ENCODE results near the gene ZNF655. TPM values are rescaled to one million over a fixed set of nuclear protein-coding genes. Genes with fewer than 3 reads are reported as not detected.
"Not testable (repeated sequence)": the region's sequence is repeated elsewhere in the genome, so short reads cannot be mapped to it uniquely, and the experiment has no call there.

The ZNF655 gene
- total and polyA plus RNA-seq, 2 experiments from 2014 or later = 39.4 to 76.3 TPM

DNA sequence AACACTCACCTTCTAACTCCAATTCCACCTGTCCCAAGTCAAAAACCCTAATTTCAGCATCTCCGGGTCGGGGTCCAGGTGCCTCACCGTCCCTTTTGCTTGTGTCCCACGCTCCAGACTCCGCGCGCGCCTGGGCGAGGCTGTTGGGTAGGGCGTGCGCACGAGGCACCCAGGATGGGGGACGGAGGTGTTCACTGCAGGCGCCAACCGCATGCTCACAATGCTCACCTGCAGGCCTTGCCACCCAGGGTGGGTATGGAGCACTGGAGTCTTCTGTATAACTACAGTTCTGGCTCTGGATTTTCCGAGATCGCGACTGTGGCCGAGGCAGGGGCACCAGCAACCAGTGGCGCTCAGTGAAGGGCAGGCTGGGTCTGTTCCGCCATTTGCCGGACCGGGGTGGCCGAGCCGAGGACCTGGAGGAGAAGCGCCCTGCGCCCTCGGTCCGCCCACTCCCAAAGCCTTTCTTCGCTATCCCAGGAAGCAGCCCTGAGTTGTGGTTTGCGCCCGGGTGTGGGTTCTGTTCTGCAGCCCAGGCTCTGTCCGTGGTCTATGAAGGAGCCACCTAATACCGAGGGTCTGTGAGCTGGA lies 15.3 kb upstream of the ZNF655 start:
- Histone ChIP-seq H3K36me3 (replicated peaks; ENCODE audit: insufficient read depth, low read depth) (peaks cover 5% of the 10 kb centered on the region), H3K4me2 (no peak overlapping the region), H3K79me2 (no peaks in the 10 kb centered on the region), H4K20me1 (ENCODE audit: insufficient read depth, poor library complexity, severe bottlenecking) (no peaks in the 10 kb centered on the region), H3K27ac (no peak overlapping the region), H3K27me3 (no peaks in the 10 kb centered on the region), H3K4me3 (no peak overlapping the region), H3K9me2 (replicated peaks; ENCODE audit: insufficient read depth) (no peaks in the 10 kb centered on the region), H3K4me1 (ENCODE audit: insufficient read depth) (no peaks in the 10 kb centered on the region), H3K9me3 (ENCODE audit: low read depth) (peaks cover 6% of the 10 kb centered on the region), H2AFZ (no peak overlapping the region)
- TF ChIP-seq, protein P1, sequence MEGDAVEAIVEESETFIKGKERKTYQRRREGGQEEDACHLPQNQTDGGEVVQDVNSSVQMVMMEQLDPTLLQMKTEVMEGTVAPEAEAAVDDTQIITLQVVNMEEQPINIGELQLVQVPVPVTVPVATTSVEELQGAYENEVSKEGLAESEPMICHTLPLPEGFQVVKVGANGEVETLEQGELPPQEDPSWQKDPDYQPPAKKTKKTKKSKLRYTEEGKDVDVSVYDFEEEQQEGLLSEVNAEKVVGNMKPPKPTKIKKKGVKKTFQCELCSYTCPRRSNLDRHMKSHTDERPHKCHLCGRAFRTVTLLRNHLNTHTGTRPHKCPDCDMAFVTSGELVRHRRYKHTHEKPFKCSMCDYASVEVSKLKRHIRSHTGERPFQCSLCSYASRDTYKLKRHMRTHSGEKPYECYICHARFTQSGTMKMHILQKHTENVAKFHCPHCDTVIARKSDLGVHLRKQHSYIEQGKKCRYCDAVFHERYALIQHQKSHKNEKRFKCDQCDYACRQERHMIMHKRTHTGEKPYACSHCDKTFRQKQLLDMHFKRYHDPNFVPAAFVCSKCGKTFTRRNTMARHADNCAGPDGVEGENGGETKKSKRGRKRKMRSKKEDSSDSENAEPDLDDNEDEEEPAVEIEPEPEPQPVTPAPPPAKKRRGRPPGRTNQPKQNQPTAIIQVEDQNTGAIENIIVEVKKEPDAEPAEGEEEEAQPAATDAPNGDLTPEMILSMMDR (IDR thresholded peaks at IDR 0.05; ENCODE audit: poor library complexity) = no peak
- TF ChIP-seq EZH2phosphoT487 (IDR thresholded peaks at IDR 0.05; ENCODE audit: low read depth, severe bottlenecking, unreplicated experiment) = no peak
- no peak for TF ChIP-seq EZH2 (IDR thresholded peaks at IDR 0.05; ENCODE audit: borderline replicate concordance)
- WGBS (ENCODE audit: low lambda C conversion rate, missing lambda C conversion rate) = 98% methylated on average over 34 of the region's 34 CpGs
- no peak for DNase-seq (ENCODE audit: low spot score)

DNA sequence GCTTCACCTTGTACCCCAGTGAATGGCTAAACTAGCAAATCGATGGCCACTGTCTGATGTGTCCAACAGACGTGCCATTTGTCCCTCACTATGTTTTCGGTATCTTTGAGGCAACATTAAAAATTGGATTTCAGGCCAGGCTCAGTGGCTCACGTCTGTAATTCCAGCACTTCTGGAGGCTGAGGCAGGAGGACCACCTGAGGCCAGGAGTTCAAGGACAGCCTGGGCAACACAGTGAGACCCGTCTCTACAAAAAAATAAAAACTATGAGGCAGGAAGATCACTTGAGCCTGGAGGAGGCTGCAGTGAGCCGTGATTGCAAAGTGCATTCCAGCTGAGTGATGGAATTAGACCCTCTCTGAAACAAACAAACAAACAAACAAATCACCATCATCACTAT lies 14.5 kb upstream of the ZNF655 start:
- Histone ChIP-seq H4K20me1 (ENCODE audit: insufficient read depth, poor library complexity, severe bottlenecking) (no peaks in the 10 kb centered on the region), H3K36me3 (replicated peaks; ENCODE audit: insufficient read depth, low read depth) (peaks cover 6% of the 10 kb centered on the region), H2AFZ (no peak overlapping the region), H3K27me3 (no peaks in the 10 kb centered on the region), H3K4me2 (no peak overlapping the region), H3K4me3 (no peak overlapping the region), H3K4me1 (ENCODE audit: insufficient read depth) (no peaks in the 10 kb centered on the region), H3K79me2 (no peaks in the 10 kb centered on the region), H3K9me2 (replicated peaks; ENCODE audit: insufficient read depth) (no peaks in the 10 kb centered on the region), H3K27ac (no peak overlapping the region), H3K9me3 (ENCODE audit: low read depth) (peaks cover 6% of the 10 kb centered on the region)
- no peak for DNase-seq (ENCODE audit: low spot score)
- TF ChIP-seq EZH2phosphoT487 (IDR thresholded peaks at IDR 0.05; ENCODE audit: low read depth, severe bottlenecking, unreplicated experiment) (no peak), EZH2 (IDR thresholded peaks at IDR 0.05; ENCODE audit: borderline replicate concordance) (no peak)
- TF ChIP-seq, protein P1 (IDR thresholded peaks at IDR 0.05; ENCODE audit: poor library complexity) = no peak
- 94% methylated on average over 6 of the region's 6 CpGs for WGBS (ENCODE audit: low lambda C conversion rate, missing lambda C conversion rate)

DNA sequence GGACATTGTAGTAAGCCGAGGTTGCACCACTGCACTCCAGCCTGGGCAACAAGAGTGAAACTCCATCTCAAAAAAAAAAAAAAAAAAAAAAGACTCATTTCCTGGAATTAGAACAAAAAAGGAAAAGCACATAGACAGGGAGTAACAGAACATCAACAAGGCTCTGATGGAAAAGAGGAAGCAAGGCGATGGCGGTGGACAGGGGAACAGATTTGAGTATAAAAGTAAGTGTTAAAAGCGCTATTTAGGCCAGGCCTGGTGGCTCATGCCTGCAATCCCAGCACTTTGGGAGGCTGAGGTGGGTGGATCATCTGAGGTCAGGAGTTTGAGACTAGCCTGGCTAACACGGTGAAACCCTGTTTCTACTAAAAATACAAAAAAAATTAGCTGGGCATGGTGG lies 13.1 kb upstream of the ZNF655 start:
- H3K4me3 ChIP-seq; H3K9me3 ChIP-seq (ENCODE audit: low read depth); H3K79me2 ChIP-seq; H2AFZ ChIP-seq; H3K27me3 ChIP-seq; H3K36me3 ChIP-seq (replicated peaks; ENCODE audit: insufficient read depth, low read depth); H3K4me1 ChIP-seq (ENCODE audit: insufficient read depth); DNase-seq (ENCODE audit: low spot score); H3K27ac ChIP-seq; H3K9me2 ChIP-seq (replicated peaks; ENCODE audit: insufficient read depth); H4K20me1 ChIP-seq (ENCODE audit: insufficient read depth, poor library complexity, severe bottlenecking); H3K4me2 ChIP-seq: not testable (repeated sequence)
- 96% methylated on average over 5 of the region's 5 CpGs for WGBS (ENCODE audit: low lambda C conversion rate, missing lambda C conversion rate)

GRCh38 chr7:99549545-99549944 lies 8.9 kb upstream of the ZNF655 start:
- H3K9me2 ChIP-seq (replicated peaks; ENCODE audit: insufficient read depth); H3K27ac ChIP-seq; H3K9me3 ChIP-seq (ENCODE audit: low read depth); H4K20me1 ChIP-seq (ENCODE audit: insufficient read depth, poor library complexity, severe bottlenecking); H2AFZ ChIP-seq; H3K4me1 ChIP-seq (ENCODE audit: insufficient read depth); DNase-seq (ENCODE audit: low spot score); H3K4me3 ChIP-seq; H3K4me2 ChIP-seq; H3K36me3 ChIP-seq (replicated peaks; ENCODE audit: insufficient read depth, low read depth); H3K27me3 ChIP-seq: not testable (repeated sequence)
- 100% methylated on average over 1 of the region's 2 CpGs for WGBS (ENCODE audit: low lambda C conversion rate, missing lambda C conversion rate)
- peaks cover 27% of the 10 kb centered on the region for H3K79me2 ChIP-seq

All from hepatocyte (in vitro differentiated cells).